SJCRH30 (cell line): ENCODE measurements around the gene TENT5C. TPM values are rescaled to one million over a fixed set of nuclear protein-coding genes. Genes with fewer than 3 reads are reported as not detected.
A peak's percentile ranks its signal among the peaks of the same experiment; 100 is the strongest.

Experiments
- DNase-seq, 2 experiments: peaks; one replicate each; pipeline ENCODE4 v3.0.0-alpha.2; 2015 to 2020
- H3K27ac ChIP-seq: fragments of 250-450 bp; sonication (Bioruptor Pico); 2 replicates; pipeline ENCODE4 v1.5.1; 2020; ENCODE audit warnings: mild to moderate bottlenecking, moderate library complexity
- H3K27me3 ChIP-seq: fragments of 250-450 bp; sonication (Bioruptor Pico); 2 replicates; pipeline ENCODE4 v1.5.1; 2020; ENCODE audit warnings: mild to moderate bottlenecking, moderate library complexity
- H3K36me3 ChIP-seq: fragments of 250-450 bp; sonication (Bioruptor Pico); 2 replicates; pipeline ENCODE4 v1.5.1; 2020; ENCODE audit warnings: mild to moderate bottlenecking, moderate library complexity
- H3K4me1 ChIP-seq: fragments of 250-450 bp; sonication (Bioruptor Pico); 2 replicates; pipeline ENCODE4 v1.5.1; 2020; ENCODE audit warnings: mild to moderate bottlenecking, moderate library complexity
- H3K4me3 ChIP-seq: fragments of 250-450 bp; sonication (Bioruptor Pico); 2 replicates; pipeline ENCODE4 v1.5.1; 2020; ENCODE audit warnings: mild to moderate bottlenecking, moderate library complexity
- H3K9me3 ChIP-seq: fragments of 250-450 bp; sonication (Bioruptor Pico); replicated peaks from 2 replicates; pipeline ENCODE4 v1.5.1; 2020; ENCODE audit warnings: mild to moderate bottlenecking, moderate library complexity
- total RNA-seq: library from RNA; depleted of rRNA; stranded (reverse); fragments of >200 nt; shearing (Covaris generic); gene quantifications from 2 replicates; pipeline ENCODE4 v1.2.3, GENCODE V29; 2014

TENT5C gene
- total RNA-seq, 1 experiment from 2014 or later = 0.79 TPM

DNA sequence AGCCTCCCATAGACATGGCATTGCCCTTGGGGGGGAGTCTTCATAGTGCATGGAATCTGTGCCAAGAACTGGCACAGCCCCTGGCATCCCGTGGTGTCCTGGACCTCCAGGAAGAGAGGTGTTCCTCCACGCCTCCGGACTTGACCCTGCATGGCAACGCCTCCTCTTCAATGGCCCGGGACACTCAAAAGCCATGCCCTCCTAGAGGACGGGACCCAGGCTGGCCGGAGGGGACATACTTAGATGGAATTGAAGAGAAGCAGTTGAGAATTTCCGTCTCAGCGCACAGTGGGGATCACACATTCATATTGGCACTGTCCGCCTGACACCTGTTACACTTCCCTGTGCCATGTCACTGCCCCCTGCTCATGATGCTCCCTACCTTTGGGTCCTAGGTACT lies 38.4 kb upstream of the TENT5C start:
- DNase-seq = no peak
- Histone ChIP-seq H3K27ac (no peak overlapping the region), H3K9me3 (no peaks in the 10 kb centered on the region)

DNA sequence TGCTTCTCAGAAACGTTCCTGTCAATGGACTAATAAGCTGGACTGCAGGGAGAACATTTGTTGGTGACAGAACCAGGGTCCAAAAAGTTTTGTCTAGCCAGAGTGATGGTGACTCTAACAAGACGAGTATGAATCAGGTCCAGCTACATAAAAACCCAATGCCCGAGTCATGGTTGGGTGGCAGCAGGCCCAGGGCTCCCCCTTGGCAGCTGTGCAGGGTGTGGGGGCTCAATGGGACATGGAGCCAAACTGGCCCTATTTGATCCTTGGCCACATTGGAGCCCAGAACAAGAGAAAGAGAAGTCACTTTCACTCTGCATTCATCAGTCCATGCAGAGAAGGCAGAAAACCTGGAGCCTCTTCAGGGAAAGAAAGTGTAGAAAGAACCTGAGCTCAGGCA lies 37.9 kb upstream of the TENT5C start:
- H3K4me3 ChIP-seq = no peak overlapping the region
- no peak overlapping the region for H3K27ac ChIP-seq
- no peak for DNase-seq
- H3K4me1 ChIP-seq = no peaks in the 10 kb centered on the region
- H3K27me3 ChIP-seq = no peaks in the 10 kb centered on the region
- H3K36me3 ChIP-seq = no peaks in the 10 kb centered on the region
- no peaks in the 10 kb centered on the region for H3K9me3 ChIP-seq

More for the DNA sequence above, 38.4 kb upstream of the TENT5C start:
- Histone ChIP-seq H3K4me1 (no peaks in the 10 kb centered on the region), H3K27me3 (no peaks in the 10 kb centered on the region), H3K4me3 (no peak overlapping the region), H3K36me3 (no peaks in the 10 kb centered on the region)

DNA sequence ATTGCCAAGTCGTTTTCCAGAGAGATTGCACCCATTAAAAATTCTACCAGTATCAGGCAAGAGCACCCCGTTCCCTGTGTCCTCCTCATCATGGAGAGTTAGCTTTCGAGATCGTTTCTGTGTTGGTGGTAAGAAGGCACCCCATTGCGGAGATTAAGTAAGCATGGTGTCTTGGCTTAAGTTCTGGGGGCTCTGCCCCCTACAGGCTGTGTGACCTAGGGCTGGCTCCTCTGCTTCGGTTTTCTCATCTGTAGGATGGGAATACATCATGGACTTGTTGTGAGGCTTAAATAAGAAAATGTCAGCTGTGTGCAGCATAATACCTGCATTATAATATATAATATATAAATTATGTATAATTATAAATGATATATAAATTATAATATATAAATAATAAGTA lies 36.8 kb upstream of the TENT5C start:
- no peaks in the 10 kb centered on the region for H3K27me3 ChIP-seq
- H3K4me1 ChIP-seq = no peaks in the 10 kb centered on the region
- H3K4me3 ChIP-seq = no peak overlapping the region
- no peaks in the 10 kb centered on the region for H3K36me3 ChIP-seq
- H3K27ac ChIP-seq = no peak overlapping the region
- no peaks in the 10 kb centered on the region for H3K9me3 ChIP-seq
- DNase-seq = no peak

DNA sequence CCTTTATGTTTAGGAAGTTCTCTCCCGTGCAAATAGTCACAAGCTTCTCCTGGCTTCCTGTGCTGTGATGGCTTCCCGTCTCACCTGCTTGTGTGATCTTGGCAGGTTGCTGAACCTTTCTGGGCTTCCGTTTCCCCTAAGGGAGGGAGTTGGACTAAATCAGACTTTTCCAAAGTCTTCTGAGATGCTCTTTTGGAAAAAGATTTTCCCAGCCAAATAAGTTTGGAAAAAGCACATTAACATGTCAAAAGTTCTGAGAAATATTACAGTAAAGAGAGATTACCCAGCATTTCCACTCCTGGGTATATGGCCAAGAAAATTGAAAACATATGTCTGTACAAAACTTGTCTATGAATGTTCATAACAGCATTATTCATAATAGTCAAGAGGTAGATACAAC lies 36.0 kb upstream of the TENT5C start:
- DNase-seq = no peak
- Histone ChIP-seq H3K4me1 (no peaks in the 10 kb centered on the region), H3K9me3 (no peaks in the 10 kb centered on the region), H3K4me3 (no peak overlapping the region), H3K27me3 (no peaks in the 10 kb centered on the region), H3K36me3 (no peaks in the 10 kb centered on the region), H3K27ac (no peak overlapping the region)

DNA sequence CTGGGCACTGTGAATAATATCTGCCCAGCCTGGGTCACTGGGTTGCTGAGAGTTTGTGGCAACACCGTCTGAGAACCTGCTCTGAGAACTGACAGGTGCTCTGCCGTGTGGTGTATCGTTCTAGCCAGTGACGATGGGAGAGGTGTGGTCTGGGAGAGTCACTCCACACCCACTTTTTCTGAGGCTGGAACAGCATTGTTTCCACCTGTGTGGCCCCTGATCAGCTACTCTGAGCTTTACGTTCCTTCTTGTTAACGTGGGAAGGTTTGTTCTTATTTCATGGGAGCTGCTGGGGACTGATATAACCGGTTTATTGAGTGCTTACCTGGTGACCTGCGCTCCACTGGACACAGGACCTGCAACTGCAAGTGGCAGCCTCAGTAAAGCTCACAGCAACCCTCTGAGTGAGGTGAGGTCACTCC lies 34.8 kb upstream of the TENT5C start:
- H3K4me1 ChIP-seq = no peaks in the 10 kb centered on the region
- no peak for DNase-seq
- no peaks in the 10 kb centered on the region for H3K9me3 ChIP-seq
- no peak overlapping the region for H3K4me3 ChIP-seq
- H3K36me3 ChIP-seq = no peaks in the 10 kb centered on the region
- H3K27me3 ChIP-seq = no peaks in the 10 kb centered on the region
- H3K27ac ChIP-seq = no peak overlapping the region

DNA sequence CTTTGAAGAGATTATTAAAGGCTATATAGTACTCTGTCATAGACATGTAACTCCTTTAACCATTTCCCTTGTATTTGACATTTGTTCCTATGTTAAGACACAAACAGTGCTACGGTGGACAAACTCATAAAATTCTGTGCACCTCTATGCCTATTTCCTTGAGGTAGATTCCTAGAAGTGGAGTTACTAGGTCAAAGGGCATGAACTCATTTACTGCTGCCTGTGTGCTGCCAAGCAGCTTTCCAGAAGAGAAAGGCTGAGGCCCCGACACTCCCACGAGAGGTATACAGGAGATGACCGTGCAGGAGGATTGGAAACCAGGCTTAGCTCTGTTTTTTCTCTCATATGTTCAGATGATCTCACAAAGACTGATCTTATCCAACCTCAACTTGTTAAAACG lies 34.4 kb upstream of the TENT5C start:
- no peak overlapping the region for H3K27ac ChIP-seq
- no peak for DNase-seq
- no peaks in the 10 kb centered on the region for H3K36me3 ChIP-seq
- H3K27me3 ChIP-seq = no peaks in the 10 kb centered on the region
- no peaks in the 10 kb centered on the region for H3K9me3 ChIP-seq
- no peak overlapping the region for H3K4me3 ChIP-seq
- H3K4me1 ChIP-seq = no peaks in the 10 kb centered on the region

DNA sequence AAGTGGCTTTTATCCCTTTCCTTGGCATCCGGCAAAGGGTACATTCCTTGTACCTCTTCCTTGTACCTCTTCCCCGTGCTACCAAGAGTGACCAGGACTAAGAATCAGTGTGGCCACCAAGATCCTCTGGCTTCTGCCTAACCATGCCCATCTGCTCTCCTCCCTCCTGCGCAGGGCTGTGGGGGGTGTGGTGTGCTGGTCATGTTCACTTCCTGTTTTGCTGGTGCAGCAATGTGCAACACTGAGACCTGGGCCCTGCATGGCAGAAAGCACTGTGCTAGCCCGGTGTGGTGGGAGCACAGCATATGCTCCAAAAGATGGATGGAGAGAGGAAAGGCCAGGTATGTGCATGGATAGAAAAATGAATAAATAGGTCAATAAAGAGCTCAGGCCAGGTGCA lies 33.3 kb upstream of the TENT5C start:
- Histone ChIP-seq H3K36me3 (no peaks in the 10 kb centered on the region), H3K4me3 (no peak overlapping the region), H3K27ac (no peak overlapping the region), H3K4me1 (no peaks in the 10 kb centered on the region), H3K9me3 (no peaks in the 10 kb centered on the region), H3K27me3 (no peaks in the 10 kb centered on the region)
- DNase-seq = no peak

DNA sequence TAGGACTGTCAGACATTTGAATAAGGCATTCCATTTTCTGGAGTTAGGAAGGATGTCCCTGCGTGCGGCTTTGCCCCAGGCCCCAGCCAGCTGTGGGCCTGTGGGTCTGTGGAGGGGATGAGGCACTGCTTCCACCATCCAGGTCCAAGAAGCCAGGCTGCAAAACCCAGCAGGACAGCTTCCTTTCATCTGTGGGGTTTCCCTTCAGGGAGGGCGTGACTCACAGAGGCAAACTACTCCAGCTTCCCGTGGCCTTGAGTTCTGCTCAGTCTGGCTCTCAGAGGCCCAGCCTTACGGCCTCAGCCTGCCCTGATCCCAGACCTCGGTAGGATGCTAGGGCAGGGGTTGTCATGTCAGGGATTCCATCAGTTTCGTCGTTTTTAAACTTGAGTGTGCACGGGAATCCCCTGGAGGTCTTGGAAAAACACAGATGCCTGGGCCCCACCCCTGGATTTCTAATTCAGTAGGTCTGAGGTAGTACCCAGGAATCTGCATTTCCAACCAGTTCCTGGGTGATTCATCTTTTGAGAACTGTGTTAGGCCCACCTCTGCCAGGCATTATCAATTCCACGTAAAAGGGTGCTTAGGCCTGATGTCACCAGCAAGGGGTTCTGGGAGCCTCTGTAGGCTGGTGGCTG lies 32.3 kb upstream of the TENT5C start:
- no peaks in the 10 kb centered on the region for H3K27me3 ChIP-seq
- H3K4me1 ChIP-seq = no peaks in the 10 kb centered on the region
- no peak overlapping the region for H3K27ac ChIP-seq
- no peak overlapping the region for H3K4me3 ChIP-seq
- peak; percentile 20 to 42 for DNase-seq
- H3K9me3 ChIP-seq = no peaks in the 10 kb centered on the region
- no peaks in the 10 kb centered on the region for H3K36me3 ChIP-seq

DNA sequence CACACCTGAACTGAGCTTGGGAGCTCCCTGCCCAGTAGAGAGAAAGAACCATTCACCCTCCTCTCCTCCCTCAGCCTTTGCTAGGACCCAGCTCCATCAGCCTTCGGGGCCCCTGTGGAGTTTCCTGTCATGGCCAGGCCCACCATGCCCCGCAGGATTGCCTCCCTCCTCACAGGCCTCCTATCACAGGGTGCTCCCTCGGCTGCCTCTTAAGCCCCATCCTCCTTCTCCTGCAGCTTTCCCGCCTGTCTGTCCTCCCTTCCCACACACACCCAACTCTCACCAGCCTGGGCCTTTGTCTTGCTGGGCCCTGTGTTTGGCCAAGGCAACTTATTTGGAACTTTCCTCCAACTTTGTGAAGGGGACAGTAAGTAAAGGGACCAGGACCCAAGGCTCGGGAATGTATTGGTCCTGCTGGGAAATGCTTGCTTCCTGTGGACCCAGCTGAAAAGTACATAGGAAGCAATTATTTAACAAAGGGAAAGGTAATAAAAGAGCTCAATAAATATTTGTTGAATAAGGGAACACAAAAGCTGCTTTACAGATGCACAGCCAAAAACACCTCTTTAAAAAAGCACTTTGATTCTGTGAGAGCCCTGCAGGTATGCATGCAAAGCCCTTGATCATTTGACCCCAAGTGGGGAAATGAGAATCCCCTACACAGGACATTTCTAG lies 31.6 kb upstream of the TENT5C start:
- no peaks in the 10 kb centered on the region for H3K9me3 ChIP-seq
- no peaks in the 10 kb centered on the region for H3K36me3 ChIP-seq
- DNase-seq = no peak
- no peak overlapping the region for H3K4me3 ChIP-seq
- no peaks in the 10 kb centered on the region for H3K27me3 ChIP-seq
- no peak overlapping the region for H3K27ac ChIP-seq
- no peaks in the 10 kb centered on the region for H3K4me1 ChIP-seq

DNA sequence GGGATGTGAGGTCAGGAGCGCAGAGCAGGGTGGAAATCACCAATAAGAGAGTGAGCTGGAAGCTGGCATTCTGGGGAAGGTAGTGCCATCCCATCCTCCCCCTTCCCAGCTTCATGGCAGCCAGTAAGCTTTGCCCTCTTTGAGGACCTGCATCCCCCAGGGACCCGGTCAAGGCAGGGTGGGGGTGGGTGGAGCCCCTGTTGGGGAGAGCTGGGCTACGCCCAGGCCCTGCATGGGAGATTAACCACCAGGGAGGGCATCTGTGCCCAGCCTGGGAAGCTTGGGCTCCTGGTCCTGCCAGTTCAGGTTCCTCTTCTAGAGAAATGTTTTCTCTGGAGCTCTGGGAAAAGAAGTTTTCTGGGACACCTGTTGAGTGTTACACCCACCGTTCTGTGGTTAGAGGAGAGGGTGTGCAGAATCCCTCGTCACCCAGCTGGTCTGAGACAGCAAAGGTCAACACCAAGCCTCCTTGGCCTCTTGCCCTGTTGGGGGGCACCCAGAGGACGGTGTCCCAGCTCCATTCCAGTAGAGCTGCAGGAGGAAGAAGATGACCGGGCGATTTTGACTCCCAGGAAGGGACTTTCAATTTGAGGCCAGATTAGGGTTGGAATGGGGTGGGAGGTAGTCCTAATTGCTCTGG lies 30.1 kb upstream of the TENT5C start:
- Histone ChIP-seq H3K36me3 (no peaks in the 10 kb centered on the region), H3K4me1 (no peaks in the 10 kb centered on the region), H3K27me3 (no peaks in the 10 kb centered on the region), H3K4me3 (no peak overlapping the region), H3K27ac (no peak overlapping the region), H3K9me3 (no peaks in the 10 kb centered on the region)
- DNase-seq = no peak

DNA sequence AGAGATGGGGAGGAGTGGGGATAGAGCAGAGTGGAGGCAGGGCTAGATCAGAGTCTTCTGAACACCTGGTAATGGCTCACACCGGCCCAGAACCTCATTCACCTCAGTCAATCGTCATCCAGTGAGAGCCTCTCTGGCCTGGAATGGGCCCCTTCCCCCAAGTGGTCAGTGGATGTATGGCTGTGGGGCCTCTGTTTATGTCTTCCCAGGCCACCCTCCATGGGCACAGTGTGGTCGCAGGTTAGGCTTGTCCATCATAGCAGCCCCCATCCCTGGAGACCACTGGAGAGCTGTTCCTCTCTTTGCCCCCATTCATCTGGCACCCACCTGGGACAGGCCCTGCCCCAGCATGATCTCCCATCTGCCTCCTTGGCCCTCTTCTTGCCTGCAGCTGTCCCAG lies 29.6 kb upstream of the TENT5C start:
- no peaks in the 10 kb centered on the region for H3K36me3 ChIP-seq
- H3K4me1 ChIP-seq = no peaks in the 10 kb centered on the region
- no peak overlapping the region for H3K4me3 ChIP-seq
- DNase-seq = no peak
- H3K9me3 ChIP-seq = no peaks in the 10 kb centered on the region
- H3K27ac ChIP-seq = no peak overlapping the region
- H3K27me3 ChIP-seq = no peaks in the 10 kb centered on the region

DNA sequence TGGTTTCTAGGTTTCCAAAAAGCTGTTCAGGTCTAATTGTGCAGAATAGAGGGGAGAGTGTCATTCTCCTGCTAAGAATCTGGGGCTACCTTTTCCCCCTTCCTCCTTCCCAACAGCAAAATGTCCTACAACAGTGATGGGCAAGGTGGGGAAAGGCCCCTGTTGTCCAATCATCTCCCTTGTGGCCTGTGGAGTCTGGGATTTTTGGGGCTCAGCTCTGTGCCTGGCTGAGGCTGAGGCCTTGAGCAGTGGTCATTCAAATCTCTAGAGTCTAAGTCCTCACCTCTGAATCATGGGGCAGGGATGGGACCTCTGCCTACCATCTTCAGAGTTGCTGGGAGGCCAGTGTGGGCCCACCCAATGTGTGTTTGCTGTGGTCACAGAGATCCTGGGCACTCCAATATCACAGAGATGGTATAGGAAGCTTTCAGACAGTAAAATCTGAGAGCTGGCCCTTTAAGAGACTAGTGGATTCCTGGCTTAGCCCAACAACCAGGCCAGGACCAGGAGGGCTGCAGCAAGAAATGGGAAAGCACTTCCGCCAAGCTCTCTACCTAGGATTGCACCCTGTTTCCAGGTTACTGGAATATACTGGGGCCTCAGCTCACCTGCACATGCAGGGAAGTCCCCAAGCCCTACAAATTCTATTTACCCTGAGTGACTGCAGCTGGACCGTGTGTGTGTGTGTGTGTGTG lies 28.5 kb upstream of the TENT5C start:
- no peaks in the 10 kb centered on the region for H3K36me3 ChIP-seq
- no peak overlapping the region for H3K27ac ChIP-seq
- no peaks in the 10 kb centered on the region for H3K9me3 ChIP-seq
- H3K27me3 ChIP-seq = no peaks in the 10 kb centered on the region
- H3K4me1 ChIP-seq = no peaks in the 10 kb centered on the region
- no peak overlapping the region for H3K4me3 ChIP-seq
- DNase-seq = no peak

DNA sequence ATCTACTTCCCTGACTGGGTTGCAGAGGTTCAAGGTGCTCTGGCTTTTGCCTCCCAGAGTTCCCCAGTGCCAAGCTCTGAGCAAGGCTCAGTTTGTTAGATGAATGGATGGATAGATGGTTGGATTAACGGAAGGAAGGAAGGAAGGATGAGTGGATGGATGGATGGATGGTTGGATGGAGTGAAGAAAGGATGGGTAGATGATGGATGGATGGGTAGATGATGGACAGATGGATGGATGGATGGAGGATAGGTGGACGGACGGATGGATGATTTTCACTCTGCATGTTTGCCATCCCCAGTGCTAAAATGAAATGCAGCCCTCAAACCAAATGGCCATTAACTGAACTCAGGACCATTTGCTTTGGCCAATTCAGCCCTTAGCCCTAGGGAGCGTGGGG lies 27.4 kb upstream of the TENT5C start:
- no peaks in the 10 kb centered on the region for H3K9me3 ChIP-seq
- H3K4me1 ChIP-seq = no peaks in the 10 kb centered on the region
- DNase-seq = no peak
- no peak overlapping the region for H3K27ac ChIP-seq
- no peaks in the 10 kb centered on the region for H3K27me3 ChIP-seq
- no peaks in the 10 kb centered on the region for H3K36me3 ChIP-seq
- no peak overlapping the region for H3K4me3 ChIP-seq

DNA sequence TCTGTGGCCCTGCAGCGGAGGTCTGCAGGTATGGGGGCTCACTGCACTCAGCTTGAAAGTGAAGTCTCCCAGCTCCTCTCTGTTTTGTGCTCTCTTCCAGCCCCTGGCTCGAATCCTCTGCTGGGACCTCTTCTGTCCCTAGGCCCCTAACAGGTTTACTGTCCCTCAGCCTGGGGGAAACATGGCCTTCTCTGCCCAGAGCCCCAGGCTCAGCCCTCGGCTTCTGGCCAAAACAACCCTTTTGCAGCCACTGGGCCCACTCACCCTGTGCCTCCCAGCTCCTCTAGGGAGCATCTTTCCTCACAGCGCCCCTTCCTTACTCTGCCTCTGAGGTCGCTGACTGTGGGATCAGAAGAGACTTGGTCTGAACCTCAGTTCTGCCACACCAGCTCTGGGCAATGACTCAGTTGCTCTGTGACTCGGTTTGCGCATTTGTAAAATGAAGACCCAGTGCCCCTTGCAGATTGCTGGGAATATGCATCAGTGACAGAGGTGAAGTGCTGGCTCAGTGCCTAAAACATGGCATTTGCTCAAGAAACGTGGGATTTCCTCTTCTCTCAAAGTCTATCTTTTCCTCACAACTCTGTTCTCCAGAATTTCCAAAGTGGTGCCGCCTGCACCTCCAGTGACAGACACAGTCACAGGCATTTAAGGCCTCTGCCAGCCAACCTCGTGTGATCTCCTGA lies 26.5 kb upstream of the TENT5C start:
- DNase-seq = no peak
- H3K9me3 ChIP-seq = no peaks in the 10 kb centered on the region
- H3K36me3 ChIP-seq = no peaks in the 10 kb centered on the region
- no peak overlapping the region for H3K4me3 ChIP-seq
- H3K27me3 ChIP-seq = no peaks in the 10 kb centered on the region
- H3K4me1 ChIP-seq = no peaks in the 10 kb centered on the region
- no peak overlapping the region for H3K27ac ChIP-seq

DNA sequence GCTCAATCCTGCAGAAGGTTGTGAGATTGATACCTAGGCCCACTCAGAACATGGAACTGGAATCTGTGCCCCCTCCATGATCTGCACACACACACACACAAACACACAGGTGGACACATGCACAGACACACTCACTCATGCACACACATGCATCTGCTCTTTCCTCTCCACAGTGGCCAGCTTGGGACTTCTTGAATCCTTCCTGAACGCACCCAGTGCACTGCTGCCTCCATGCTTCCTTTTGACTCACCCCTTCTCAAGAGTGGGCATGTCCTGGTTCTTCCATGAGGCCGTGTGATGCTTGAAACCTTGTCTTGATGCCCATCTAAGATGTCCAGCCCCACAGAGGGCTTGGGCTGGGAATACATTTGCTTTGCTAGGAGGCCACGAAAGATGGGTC lies 25.4 kb upstream of the TENT5C start:
- H3K36me3 ChIP-seq = no peaks in the 10 kb centered on the region
- H3K27ac ChIP-seq = no peak overlapping the region
- no peaks in the 10 kb centered on the region for H3K27me3 ChIP-seq
- DNase-seq = no peak
- no peaks in the 10 kb centered on the region for H3K9me3 ChIP-seq
- no peak overlapping the region for H3K4me3 ChIP-seq
- H3K4me1 ChIP-seq = no peaks in the 10 kb centered on the region
